Neural progenitor cell (in vitro differentiated cells): ENCODE measurements around the gene BCAS3. TPM values are rescaled to one million over a fixed set of nuclear protein-coding genes. Genes with fewer than 3 reads are reported as not detected.

ENCODE experiments used
- DNase-seq: peaks from one replicate; pipeline ENCODE4 v3.0.0-alpha.2; 2016; ENCODE audit warnings: low spot score
- H2AFZ ChIP-seq: fragments of 200-600 bp; sonication (generic); replicated peaks from 2 replicates; pipeline ENCODE4 v1.6.1; 2016; ENCODE audit warnings: antibody characterized with exemption
- H3F3A ChIP-seq: fragments of 200-600 bp; sonication (generic); 2 replicates; pipeline ENCODE4 v1.6.1; 2016; ENCODE audit warnings: antibody characterized with exemption, low read depth
- H3K27ac ChIP-seq: fragments of 200-600 bp; sonication (generic); 2 replicates; pipeline ENCODE4 v1.5.1; 2016; ENCODE audit warnings: mild to moderate bottlenecking
- H3K27me3 ChIP-seq: fragments of 200-600 bp; sonication (generic); 2 replicates; pipeline ENCODE4 v1.6.1; 2016; ENCODE audit warnings: mild to moderate bottlenecking, moderate library complexity
- H3K36me3 ChIP-seq: fragments of 200-600 bp; sonication (generic); 2 replicates; pipeline ENCODE4 v1.5.1; 2016
- H3K4me1 ChIP-seq: fragments of 200-600 bp; sonication (generic); 2 replicates; pipeline ENCODE4 v1.6.1; 2016; ENCODE audit warnings: mixed run types
- H3K4me2 ChIP-seq: fragments of 200-600 bp; sonication (generic); 2 replicates; pipeline ENCODE4 v1.6.1; 2016
- H3K4me3 ChIP-seq: fragments of 200-600 bp; sonication (generic); 2 replicates; pipeline ENCODE4 v1.5.1; 2016
- H3K79me2 ChIP-seq: fragments of 200-600 bp; sonication (generic); 2 replicates; pipeline ENCODE4 v1.6.1; 2016; ENCODE audit warnings: low read depth
- H3K9ac ChIP-seq: fragments of 200-600 bp; sonication (generic); 2 replicates; pipeline ENCODE4 v1.6.1; 2016
- H3K9me3 ChIP-seq: fragments of 200-600 bp; sonication (generic); 2 replicates; pipeline ENCODE4 v1.5.1; 2016; ENCODE audit warnings: low read depth
- H4K20me1 ChIP-seq: fragments of 200-600 bp; sonication (generic); 2 replicates; pipeline ENCODE4 v1.6.1; 2016; ENCODE audit warnings: low read depth
- H3K27ac Mint-ChIP-seq: 3 replicates; pipeline ENCODE4 v1.8.0; 2021; ENCODE audit warnings: mixed read lengths
- H3K27me3 Mint-ChIP-seq: 2 replicates; pipeline ENCODE4 v1.8.0; 2022; ENCODE audit warnings: low read depth, mild to moderate bottlenecking, inconsistent platforms, moderate library complexity, mixed read lengths; ENCODE audit not compliant: insufficient read depth
- H3K36me3 Mint-ChIP-seq: 3 replicates; pipeline ENCODE4 v1.8.0; 2021; ENCODE audit warnings: mixed read lengths
- H3K4me1 Mint-ChIP-seq: 3 replicates; pipeline ENCODE4 v1.8.0; 2021; ENCODE audit warnings: mixed read lengths
- H3K4me3 Mint-ChIP-seq: 3 replicates; pipeline ENCODE4 v1.8.0; 2021; ENCODE audit warnings: mild to moderate bottlenecking, moderate library complexity, mixed read lengths
- H3K9me3 Mint-ChIP-seq: 3 replicates; pipeline ENCODE4 v1.8.0; 2020; ENCODE audit warnings: mixed read lengths
- EZH2 ChIP-seq: fragments of 200-600 bp; sonication (generic); IDR thresholded peaks from 2 replicates; pipeline ENCODE4 v1.6.1; 2017; ENCODE audit warnings: antibody characterized with exemption, mild to moderate bottlenecking, moderate library complexity
- EZH2phosphoT487 ChIP-seq: fragments of 200-600 bp; sonication (generic); IDR thresholded peaks from 2 replicates; pipeline ENCODE4 v1.6.1; 2017; ENCODE audit warnings: antibody characterized with exemption
- total RNA-seq: library from RNA; depleted of rRNA; stranded (reverse); fragments of >200 nt; gene quantifications from 2 replicates; pipeline ENCODE4 v1.2.3, GENCODE V29; 2015; ENCODE audit warnings: low replicate concordance
- TF ChIP-seq, protein P1 (sequence below): fragments of 200-600 bp; sonication (generic); IDR thresholded peaks from 2 replicates; pipeline ENCODE4 v1.5.1; 2017; ENCODE audit warnings: antibody characterized with exemption, mild to moderate bottlenecking

The BCAS3 gene
- total RNA-seq, 1 donor from 2014 or later = 60.9 TPM

DNA sequence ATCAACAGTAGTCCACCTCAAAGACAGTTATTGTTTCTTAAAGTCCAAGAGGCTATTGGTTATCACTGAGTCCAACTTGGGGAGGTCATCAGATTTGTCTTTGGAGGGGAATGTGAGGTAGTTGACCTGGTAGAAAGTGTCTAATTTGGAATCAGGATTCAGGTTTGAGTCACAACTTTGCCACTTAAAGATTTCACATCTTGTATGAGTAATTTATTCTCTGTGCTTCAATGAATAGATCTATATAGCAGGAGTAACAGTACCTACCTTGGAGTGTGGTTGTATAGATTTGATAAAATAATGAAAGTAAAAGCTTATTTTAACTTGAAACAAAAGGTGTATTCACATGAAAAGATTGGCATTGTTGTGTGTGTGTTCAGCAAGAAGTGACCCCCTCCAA is 602.7 kb downstream of the BCAS3 start:
- H3K27ac Mint-ChIP-seq = no peak overlapping the region
- H3K36me3 Mint-ChIP-seq = no peaks in the 10 kb centered on the region
- H2AFZ ChIP-seq = no peak overlapping the region
- no peak overlapping the region for H3K9ac ChIP-seq
- H3K9me3 ChIP-seq = no peaks in the 10 kb centered on the region
- H4K20me1 ChIP-seq = no peaks in the 10 kb centered on the region
- no peaks in the 10 kb centered on the region for H3K27me3 Mint-ChIP-seq
- TF ChIP-seq EZH2 (no peak), EZH2phosphoT487 (no peak)
- TF ChIP-seq, protein P1, sequence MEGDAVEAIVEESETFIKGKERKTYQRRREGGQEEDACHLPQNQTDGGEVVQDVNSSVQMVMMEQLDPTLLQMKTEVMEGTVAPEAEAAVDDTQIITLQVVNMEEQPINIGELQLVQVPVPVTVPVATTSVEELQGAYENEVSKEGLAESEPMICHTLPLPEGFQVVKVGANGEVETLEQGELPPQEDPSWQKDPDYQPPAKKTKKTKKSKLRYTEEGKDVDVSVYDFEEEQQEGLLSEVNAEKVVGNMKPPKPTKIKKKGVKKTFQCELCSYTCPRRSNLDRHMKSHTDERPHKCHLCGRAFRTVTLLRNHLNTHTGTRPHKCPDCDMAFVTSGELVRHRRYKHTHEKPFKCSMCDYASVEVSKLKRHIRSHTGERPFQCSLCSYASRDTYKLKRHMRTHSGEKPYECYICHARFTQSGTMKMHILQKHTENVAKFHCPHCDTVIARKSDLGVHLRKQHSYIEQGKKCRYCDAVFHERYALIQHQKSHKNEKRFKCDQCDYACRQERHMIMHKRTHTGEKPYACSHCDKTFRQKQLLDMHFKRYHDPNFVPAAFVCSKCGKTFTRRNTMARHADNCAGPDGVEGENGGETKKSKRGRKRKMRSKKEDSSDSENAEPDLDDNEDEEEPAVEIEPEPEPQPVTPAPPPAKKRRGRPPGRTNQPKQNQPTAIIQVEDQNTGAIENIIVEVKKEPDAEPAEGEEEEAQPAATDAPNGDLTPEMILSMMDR = no peak
- H3K79me2 ChIP-seq = no peaks in the 10 kb centered on the region
- no peak for DNase-seq
- no peak overlapping the region for H3K4me3 ChIP-seq
- no peaks in the 10 kb centered on the region for H3K36me3 ChIP-seq
- no peaks in the 10 kb centered on the region for H3K4me1 Mint-ChIP-seq
- no peaks in the 10 kb centered on the region for H3K27me3 ChIP-seq
- H3K9me3 Mint-ChIP-seq = peaks cover 3% of the 10 kb centered on the region
- H3F3A ChIP-seq = peaks cover 2% of the 10 kb centered on the region
- H3K4me3 Mint-ChIP-seq = no peak overlapping the region
- H3K4me1 ChIP-seq = peaks cover 2% of the 10 kb centered on the region
- no peak overlapping the region for H3K27ac ChIP-seq
- H3K4me2 ChIP-seq = no peak overlapping the region

DNA sequence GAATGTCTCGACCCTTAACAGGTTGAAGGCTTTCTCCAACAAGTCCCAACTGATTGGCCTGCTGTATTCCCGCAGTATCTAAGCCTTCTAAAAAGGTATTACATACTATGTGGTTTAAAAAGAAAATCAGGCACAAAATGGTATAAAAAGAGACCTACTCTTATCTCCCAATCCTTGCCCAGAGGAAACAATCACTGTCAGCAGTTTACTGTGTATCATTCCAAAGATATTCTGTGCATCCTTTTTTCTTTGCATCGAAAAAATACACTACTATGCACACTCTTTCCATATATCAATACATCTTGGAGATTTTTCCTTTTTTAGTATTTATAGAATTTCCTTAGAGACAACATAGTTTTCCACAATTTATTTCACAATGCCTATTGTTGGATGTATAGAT is 603.2 kb downstream of the BCAS3 start:
- peaks cover 7% of the 10 kb centered on the region for H3K4me1 ChIP-seq
- H3K27me3 ChIP-seq = no peaks in the 10 kb centered on the region
- H3K9me3 ChIP-seq = no peaks in the 10 kb centered on the region
- no peak overlapping the region for H2AFZ ChIP-seq
- Mint-ChIP-seq H3K27ac (no peak overlapping the region), H3K36me3 (no peaks in the 10 kb centered on the region), H3K4me1 (peaks cover 5% of the 10 kb centered on the region), H3K9me3 (peaks cover 3% of the 10 kb centered on the region), H3K4me3 (no peak overlapping the region), H3K27me3 (no peaks in the 10 kb centered on the region)
- no peaks in the 10 kb centered on the region for H3K36me3 ChIP-seq
- no peak overlapping the region for H3K4me3 ChIP-seq
- no peaks in the 10 kb centered on the region for H3K79me2 ChIP-seq
- H3F3A ChIP-seq = peaks cover 5% of the 10 kb centered on the region
- DNase-seq = no peak
- H3K4me2 ChIP-seq = no peak overlapping the region
- no peak overlapping the region for H3K27ac ChIP-seq
- TF ChIP-seq EZH2 = no peak
- TF ChIP-seq, protein P1 = no peak
- no peak for TF ChIP-seq EZH2phosphoT487
- H4K20me1 ChIP-seq = no peaks in the 10 kb centered on the region
- no peak overlapping the region for H3K9ac ChIP-seq

DNA sequence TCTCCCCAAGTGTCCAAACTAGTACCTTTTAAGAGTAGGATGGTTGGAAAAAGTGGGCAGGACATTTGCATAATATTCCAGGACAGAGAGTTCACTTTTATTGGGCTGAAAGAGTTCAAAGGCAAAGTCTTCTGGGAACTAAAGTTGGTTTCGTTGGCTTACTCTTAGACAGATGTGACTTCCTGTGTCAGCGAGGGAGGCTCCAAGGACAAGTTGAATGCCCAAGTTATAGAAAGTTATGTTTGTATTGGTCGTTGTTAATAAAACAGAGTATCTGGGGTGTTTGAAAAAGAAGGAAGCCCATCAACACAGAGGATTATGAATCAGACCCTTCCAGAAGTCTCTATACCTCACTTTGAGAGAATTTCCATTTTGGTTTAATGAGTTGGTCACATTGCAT is 604.7 kb downstream of the BCAS3 start:
- H3K4me3 ChIP-seq = no peak overlapping the region
- H3K27ac Mint-ChIP-seq = no peak overlapping the region
- H3K79me2 ChIP-seq = no peaks in the 10 kb centered on the region
- no peak for DNase-seq
- TF ChIP-seq, protein P1 = no peak
- TF ChIP-seq EZH2 (no peak), EZH2phosphoT487 (no peak)
- H3K9ac ChIP-seq = no peak overlapping the region
- H3K9me3 ChIP-seq = no peaks in the 10 kb centered on the region
- peaks cover 3% of the 10 kb centered on the region for H3K9me3 Mint-ChIP-seq
- no peaks in the 10 kb centered on the region for H4K20me1 ChIP-seq
- no peak overlapping the region for H3K27ac ChIP-seq
- H3K36me3 ChIP-seq = no peaks in the 10 kb centered on the region
- H3K27me3 Mint-ChIP-seq = no peaks in the 10 kb centered on the region
- H3K27me3 ChIP-seq = no peaks in the 10 kb centered on the region
- no peak overlapping the region for H2AFZ ChIP-seq
- H3K4me1 ChIP-seq = peaks cover 10% of the 10 kb centered on the region
- H3K36me3 Mint-ChIP-seq = no peaks in the 10 kb centered on the region
- peaks cover 7% of the 10 kb centered on the region for H3K4me1 Mint-ChIP-seq
- H3F3A ChIP-seq = peaks cover 6% of the 10 kb centered on the region
- no peak overlapping the region for H3K4me3 Mint-ChIP-seq
- H3K4me2 ChIP-seq = no peak overlapping the region
